NT2/D1 (cell line): ENCODE measurements around the gene ADSS2.

ENCODE experiments used
- DNase-seq: peaks from one replicate; pipeline ENCODE4 v3.0.0-alpha.2; 2011; ENCODE audit warnings: low read depth, low spot score
- H3K27me3 ChIP-seq: 2 replicates; pipeline ENCODE4 v1.6.0; 2011; ENCODE audit warnings: mild to moderate bottlenecking; ENCODE audit not compliant: insufficient read length, insufficient read depth
- H3K36me3 ChIP-seq: 2 replicates; pipeline ENCODE4 v1.6.1; 2011; ENCODE audit warnings: mild to moderate bottlenecking, low read length, mixed read lengths; ENCODE audit not compliant: insufficient read depth, insufficient read length
- H3K4me1 ChIP-seq: 2 replicates; pipeline ENCODE4 v1.5.1; 2011; ENCODE audit not compliant: insufficient read depth, insufficient read length
- H3K4me3 ChIP-seq: 2 replicates; pipeline ENCODE4 v1.5.1; 2011; ENCODE audit warnings: low read depth; ENCODE audit not compliant: insufficient read length
- H3K9ac ChIP-seq: 2 replicates; pipeline ENCODE4 v1.6.0; 2011; ENCODE audit warnings: low read depth; ENCODE audit not compliant: insufficient read length
- H3K9me3 ChIP-seq: 2 replicates; pipeline ENCODE4 v1.5.1; 2011; ENCODE audit warnings: mild to moderate bottlenecking, low read length; ENCODE audit not compliant: insufficient read depth
- SUZ12 ChIP-seq: IDR thresholded peaks from 2 replicates; pipeline ENCODE4 v1.6.1; 2011; ENCODE audit not compliant: insufficient read length, insufficient read depth; ENCODE audit errors: extremely low read depth
- YY1 ChIP-seq: IDR thresholded peaks from 2 replicates; pipeline ENCODE4 v1.6.1; 2011; ENCODE audit not compliant: insufficient read length, insufficient read depth
- ZNF274 ChIP-seq: IDR thresholded peaks from 2 replicates; pipeline ENCODE4 v1.6.1; 2011; ENCODE audit warnings: mild to moderate bottlenecking, low read depth, low read length

The ADSS2 gene

DNA sequence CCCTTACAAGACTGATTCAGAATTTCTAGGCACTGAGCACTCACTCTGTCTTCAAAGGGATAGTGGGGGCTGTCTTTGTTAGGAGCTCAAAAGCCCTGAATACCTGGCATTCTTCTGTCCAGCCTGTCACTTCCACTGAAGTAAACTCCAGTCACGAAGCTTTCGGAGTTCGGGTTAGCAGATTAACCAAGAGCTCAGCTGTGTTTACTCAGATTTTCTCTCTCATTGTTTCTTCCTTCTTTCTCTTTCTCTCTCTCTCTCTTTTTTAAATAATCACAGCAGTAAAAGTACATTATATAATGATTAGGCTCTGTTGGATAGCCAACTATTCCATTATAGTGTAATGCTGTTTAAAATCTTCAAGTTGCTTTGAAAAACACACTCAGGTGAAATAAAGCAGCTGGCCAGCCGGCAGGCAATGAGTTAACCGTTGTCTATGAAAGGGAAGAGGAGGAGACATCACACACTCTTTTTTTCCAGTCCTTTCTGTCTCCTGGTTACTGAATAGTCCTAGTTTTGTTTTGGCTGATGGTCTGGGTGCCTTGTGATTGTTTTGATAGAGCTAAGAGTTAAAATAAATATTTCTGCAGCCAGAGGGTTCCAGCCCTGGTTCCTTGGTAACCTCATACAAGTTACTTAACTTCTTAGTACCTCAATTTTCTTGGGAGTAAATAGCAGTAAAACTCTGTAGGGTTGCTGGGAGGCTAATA, 89.8 kb downstream of the ADSS2 start:
- H3K9me3 ChIP-seq, result peaks cover 14% of the 10 kb centered on the region
- H3K36me3 ChIP-seq, result no peaks in the 10 kb centered on the region
- peak; percentile 96 for DNase-seq
- H3K9ac ChIP-seq, result peak overlapping the region; percentile 59
- H3K4me3 ChIP-seq, result peak overlapping the region; percentile 1
- H3K27me3 ChIP-seq, result no peaks in the 10 kb centered on the region
- H3K4me1 ChIP-seq, result no peaks in the 10 kb centered on the region
- TF ChIP-seq SUZ12, result no peak
- no peak for TF ChIP-seq ZNF274
- TF ChIP-seq YY1, result no peak
